Measurements from ENCODE around the gene HACE1.
A peak's percentile ranks its signal among the peaks of the same experiment; 100 is the strongest.

The HACE1 gene

GRCh38 chr6:104736545-104736944, 123.2 kb downstream of the HACE1 start:
- DNase-seq: no peak

GRCh38 chr6:104730450-104730849, 129.3 kb downstream of the HACE1 start:
- no peak for DNase-seq

GRCh38 chr6:104729433-104729832, 130.3 kb downstream of the HACE1 start:
- DNase-seq: no peak

- DNase-seq: no peak
Measured at GRCh38 chr6:104728448-104728847, 131.3 kb downstream of the HACE1 start.

- DNase-seq: no peak
Measured at GRCh38 chr6:104718672-104719071, 141.0 kb downstream of the HACE1 start.

- DNase-seq: no peak
Measured at GRCh38 chr6:104716858-104717257, 142.9 kb downstream of the HACE1 start.

- no peak for DNase-seq
Measured at GRCh38 chr6:104714796-104715195, 144.9 kb downstream of the HACE1 start.

- no peak for DNase-seq
Measured at GRCh38 chr6:104713982-104714381, 145.7 kb downstream of the HACE1 start.

- DNase-seq: no peak
Measured at GRCh38 chr6:104711371-104711770, 148.3 kb downstream of the HACE1 start.

GRCh38 chr6:104710543-104711335, 149.0 kb downstream of the HACE1 start:
- no peak for DNase-seq

- no peak for DNase-seq
Measured at GRCh38 chr6:104705916-104706442, 153.7 kb downstream of the HACE1 start.

- peak; percentile 14 to 43 for DNase-seq
Measured at GRCh38 chr6:104705095-104705707, 154.5 kb downstream of the HACE1 start.

GRCh38 chr6:104704191-104704590, 155.5 kb downstream of the HACE1 start:
- no peak for DNase-seq

- no peak for DNase-seq
Measured at GRCh38 chr6:104702126-104702841, 157.4 kb downstream of the HACE1 start.

- DNase-seq: no peak
Measured at GRCh38 chr6:104700371-104701185, 159.1 kb downstream of the HACE1 start.

- no peak for DNase-seq
Measured at GRCh38 chr6:104699593-104700329, 160.0 kb downstream of the HACE1 start.

- DNase-seq: no peak
Measured at GRCh38 chr6:104698979-104699378, 160.7 kb downstream of the HACE1 start.

- no peak for DNase-seq
Measured at GRCh38 chr6:104692008-104692407, 167.7 kb downstream of the HACE1 start.

GRCh38 chr6:104689551-104690205, 170.0 kb downstream of the HACE1 start:
- DNase-seq: no peak

- DNase-seq: no peak
Measured at GRCh38 chr6:104688283-104688969, 171.3 kb downstream of the HACE1 start.
